ENCODE results near the gene CERS5.

CERS5 gene

GRCh38 chr12:50119387-50119786, 47.8 kb downstream of the CERS5 start:
- Histone ChIP-seq H3K36me3 (peaks cover 54% of the 10 kb centered on the region), H3K27me3 (no peaks in the 10 kb centered on the region), H3K27ac (no peak overlapping the region), H3K4me3 (ENCODE audit: low read depth in 1 of 2, low read length in 1 of 2) (no peak overlapping the region), H3K4me1 (ENCODE audit: control insufficient read depth in 1 of 2, insufficient read depth in 1 of 2, low read depth in 1 of 2, low read length in 1 of 2) (no peaks in the 10 kb centered on the region), H3K9me3 (no peaks in the 10 kb centered on the region)
- TF ChIP-seq CTCF (IDR thresholded peaks at IDR 0.05), result no peak

- Histone ChIP-seq H3K36me3 (peaks cover 43% of the 10 kb centered on the region), H3K4me1 (ENCODE audit: control insufficient read depth in 1 of 2, insufficient read depth in 1 of 2, low read depth in 1 of 2, low read length in 1 of 2) (peaks cover 0 to 10% of the 10 kb centered on the region in 2 experiments)
- TF ChIP-seq CTCF (IDR thresholded peaks at IDR 0.05), result no peak
These were observed 50.0 kb downstream of the CERS5 start for GRCh38 chr12:50117057-50117622.

GRCh38 chr12:50112456-50113218, 54.5 kb downstream of the CERS5 start:
- H3K36me3 ChIP-seq, result peaks cover 9% of the 10 kb centered on the region
- TF ChIP-seq CTCF (IDR thresholded peaks at IDR 0.05), result no peak
- H3K4me1 ChIP-seq (ENCODE audit: control insufficient read depth in 1 of 2, insufficient read depth in 1 of 2, low read depth in 1 of 2, low read length in 1 of 2), result peaks cover 10 to 17% of the 10 kb centered on the region in 2 experiments
- H3K4me3 ChIP-seq (ENCODE audit: low read depth in 1 of 2, low read length in 1 of 2), result peak overlapping the region; percentile 84 to 91
- no peaks in the 10 kb centered on the region for H3K27me3 ChIP-seq
- H3K27ac ChIP-seq, result peak overlapping the region; percentile 91
- H3K9me3 ChIP-seq, result no peaks in the 10 kb centered on the region

More at GRCh38 chr12:50117057-50117622, 50.0 kb downstream of the CERS5 start:
- no peak overlapping the region for H3K27ac ChIP-seq
- H3K9me3 ChIP-seq, result no peaks in the 10 kb centered on the region
- H3K4me3 ChIP-seq (ENCODE audit: low read depth in 1 of 2, low read length in 1 of 2), result no peak overlapping the region
- no peaks in the 10 kb centered on the region for H3K27me3 ChIP-seq

GRCh38 chr12:50111693-50112455, 55.3 kb downstream of the CERS5 start, which contains the start of gene COX14:
COX14 (plus strand) TSS chr12:50112236; CDS start chr12:50120044, 7,808 bp downstream.
- peak within 1 kb of the TSS; percentile 84 to 91 for H3K4me3 ChIP-seq (ENCODE audit: low read depth in 1 of 2, low read length in 1 of 2)
- H3K27ac ChIP-seq, result peak within 1 kb of the TSS; percentile 91
- H3K4me1 ChIP-seq (ENCODE audit: control insufficient read depth in 1 of 2, insufficient read depth in 1 of 2, low read depth in 1 of 2, low read length in 1 of 2), result peaks cover 10 to 17% of the 10 kb centered on the region in 2 experiments
- peak; percentile 97 for TF ChIP-seq CTCF (IDR thresholded peaks at IDR 0.05)
- H3K9me3 ChIP-seq, result no peaks in the 10 kb centered on the region
- no peaks in the 10 kb centered on the region for H3K27me3 ChIP-seq
- H3K36me3 ChIP-seq, result peaks cover 9% of the 10 kb centered on the region

- Histone ChIP-seq H3K4me1 (ENCODE audit: control insufficient read depth in 1 of 2, insufficient read depth in 1 of 2, low read depth in 1 of 2, low read length in 1 of 2) (peaks cover 10 to 17% of the 10 kb centered on the region in 2 experiments), H3K27ac (peak overlapping the region; percentile 91)
These were observed 55.8 kb downstream of the CERS5 start for GRCh38 chr12:50111395-50111692.

More at GRCh38 chr12:50111395-50111692, 55.8 kb downstream of the CERS5 start:
- peak overlapping the region; percentile 64 to 91 for H3K4me3 ChIP-seq (ENCODE audit: low read depth in 1 of 2, low read length in 1 of 2)
- peaks cover 3% of the 10 kb centered on the region for H3K36me3 ChIP-seq
- H3K9me3 ChIP-seq, result no peaks in the 10 kb centered on the region
- TF ChIP-seq CTCF (IDR thresholded peaks at IDR 0.05), result no peak
- no peaks in the 10 kb centered on the region for H3K27me3 ChIP-seq

Data from neutrophil (primary cell).